HepG2 (cell line): ENCODE measurements around the gene MST1. TPM values are rescaled to one million over a fixed set of nuclear protein-coding genes. Genes with fewer than 3 reads are reported as not detected.

Source experiments
- ARID4A ChIP-seq: sonication (generic); formaldehyde crosslinking; IDR thresholded peaks from 2 replicates; pipeline ENCODE4 v1.5.0; 2020; ENCODE audit warnings: mild to moderate bottlenecking, missing genetic modification reagents, borderline replicate concordance
- DPF2 ChIP-seq: sonication (generic); formaldehyde crosslinking; IDR thresholded peaks from 2 replicates; pipeline ENCODE4 v1.4.0; 2020; ENCODE audit warnings: mild to moderate bottlenecking, low read depth, missing genetic modification reagents, borderline replicate concordance
- IRF2 ChIP-seq: IDR thresholded peaks from 2 replicates; pipeline ENCODE4 v1.6.1; 2018; ENCODE audit warnings: missing genetic modification reagents, missing compliant biosample characterization
- IRF9 ChIP-seq: sonication (generic); formaldehyde crosslinking; IDR thresholded peaks from 2 replicates; pipeline ENCODE4 v1.8.0; 2022; ENCODE audit warnings: missing genetic modification reagents, mild to moderate bottlenecking, borderline replicate concordance
- MXD3 ChIP-seq: IDR thresholded peaks from 2 replicates; pipeline ENCODE4 v1.6.1; 2016; ENCODE audit warnings: mild to moderate bottlenecking, missing biosample characterization, missing genetic modification reagents
- POLR2G ChIP-seq: fragments of 200-400 bp; formaldehyde crosslinking; IDR thresholded peaks from 2 replicates; pipeline ENCODE4 v1.6.1; 2018; ENCODE audit warnings: mild to moderate bottlenecking, low read depth, low read length, moderate library complexity
- TARDBP ChIP-seq: sonication (generic); formaldehyde crosslinking; IDR thresholded peaks from 2 replicates; pipeline ENCODE4 v1.8.0; 2022; ENCODE audit warnings: mild to moderate bottlenecking, missing genetic modification reagents
- ZFP82 ChIP-seq: sonication (generic); formaldehyde crosslinking; IDR thresholded peaks from 2 replicates; pipeline ENCODE4 v1.5.1; 2020; ENCODE audit warnings: mild to moderate bottlenecking, missing genetic modification reagents, borderline replicate concordance
- ZMYM2 ChIP-seq: sonication (generic); formaldehyde crosslinking; IDR thresholded peaks from 2 replicates; pipeline ENCODE4 v1.8.0; 2022; ENCODE audit warnings: mild to moderate bottlenecking, missing genetic modification reagents
- polyA plus RNA-seq, 8 experiments: library from polyadenylated mRNA; depleted of rRNA in 3 of 8; stranded (reverse) in 7 of 8; unstranded in 1 of 8; fragments of >200 nt; fragmentation: Illumina TruSeq in 4 of 8; extraction: Trizol in 4 of 8; gene quantifications; 2 replicates each; pipeline versions ENCODE4 v1.2.1 to v1.2.3, GENCODE V29; 2011 to 2016; ENCODE audit warnings: low read depth in 4 of 8, missing spikeins in 1 of 8, mixed read lengths in 1 of 8; ENCODE audit not compliant: insufficient read depth in 1 of 8
- total RNA-seq, 5 experiments: library from RNA; depleted of rRNA; stranded (reverse); fragments of >200 nt; fragmentation: Illumina TruSeq; extraction: Trizol; gene quantifications; 2 replicates each; pipeline ENCODE4 v1.2.3, GENCODE V29; 2016; ENCODE audit warnings: low read depth in 1 of 5

MST1 gene
- total and polyA plus RNA-seq, 2 of the 13 experiments (the other 11 are each of a cell fraction or from before 2014, with no cell fraction given): 189 to 452 TPM

- TF ChIP-seq ARID4A (CRISPR knock-in tag) (no peak), IRF9 (CRISPR knock-in tag) (no peak), IRF2 (CRISPR knock-in tag) (no peak), MXD3 (CRISPR knock-in tag) (no peak), POLR2G (no peak), DPF2 (CRISPR knock-in tag) (no peak), ZFP82 (CRISPR knock-in tag) (no peak), TARDBP (no peak), ZMYM2 (CRISPR knock-in tag) (no peak)
These were observed 13.4 kb upstream of the MST1 start (continued) for GRCh38 chr3:49702672-49703071.
